K562 (cell line): Measurements from ENCODE around the gene CEND1. TPM values are rescaled to one million over a fixed set of nuclear protein-coding genes. Genes with fewer than 3 reads are reported as not detected.

Experiments used
- EP400 ChIP-seq: fragments of 450-650 bp; IDR thresholded peaks from 2 replicates; pipeline ENCODE4 v1.6.1; 2017; ENCODE audit warnings: antibody characterized with exemption, mild to moderate bottlenecking, moderate library complexity
- HCFC1 ChIP-seq: IDR thresholded peaks from 2 replicates; pipeline ENCODE4 v1.6.1; 2012; ENCODE audit warnings: low read depth, low read length, improper control_type of control experiment
- HDAC3 ChIP-seq: fragments of 450-650 bp; IDR thresholded peaks from 2 replicates; pipeline ENCODE4 v1.6.1; 2018; ENCODE audit warnings: borderline replicate concordance, mild to moderate bottlenecking, moderate library complexity; ENCODE audit not compliant: partially characterized antibody
- KDM5B ChIP-seq: fragments of 200-600 bp; sonication (generic); IDR thresholded peaks from 2 replicates; pipeline ENCODE4 v1.6.1; 2012; ENCODE audit warnings: low read depth, mild to moderate bottlenecking, moderate library complexity, low read length, control low read depth, inconsistent platforms; ENCODE audit not compliant: insufficient replicate concordance
- MTA1 ChIP-seq: fragments of 450-650 bp; IDR thresholded peaks from 2 replicates; pipeline ENCODE4 v1.6.1; 2017; ENCODE audit warnings: borderline replicate concordance
- MYNN ChIP-seq, 2 experiments: sonication (generic); formaldehyde crosslinking in 1 of 2; IDR thresholded peaks; 2 replicates each; pipeline versions ENCODE4 v1.5.0 to v1.6.1; 2016 to 2020; ENCODE audit warnings: antibody characterized with exemption in 1 of 2, missing genetic modification reagents in 1 of 2
- PHF8 ChIP-seq: fragments of 200-600 bp; sonication (generic); IDR thresholded peaks from 2 replicates; pipeline ENCODE4 v1.6.1; 2012; ENCODE audit warnings: mixed run types, mild to moderate bottlenecking, inconsistent platforms, low read length, moderate library complexity, borderline replicate concordance
- PPARD ChIP-seq: fragments of 250-450 bp; sonication (Bioruptor Pico); IDR thresholded peaks from 2 replicates; pipeline ENCODE4 v1.8.0; 2022; ENCODE audit warnings: inconsistent platforms, mild to moderate bottlenecking, moderate library complexity
- PYGO2 ChIP-seq: fragments of 450-650 bp; IDR thresholded peaks from 2 replicates; pipeline ENCODE4 v1.6.1; 2016; ENCODE audit warnings: mild to moderate bottlenecking, missing genetic modification characterization, moderate library complexity, missing compliant biosample characterization
- SAFB2 ChIP-seq: fragments of 200-400 bp; formaldehyde crosslinking; IDR thresholded peaks from 2 replicates; pipeline ENCODE4 v1.6.1; 2018; ENCODE audit warnings: borderline replicate concordance, low read length, low read depth, moderate library complexity; ENCODE audit not compliant: severe bottlenecking
- STAT5A ChIP-seq: IDR thresholded peaks from 2 replicates; pipeline ENCODE4 v1.6.1; 2012; ENCODE audit warnings: low read length, inconsistent platforms, borderline replicate concordance
- STAT5B ChIP-seq: fragments of 250-450 bp; sonication (Bioruptor Pico); IDR thresholded peaks from 2 replicates; pipeline ENCODE4 v1.8.0; 2021; ENCODE audit warnings: mild to moderate bottlenecking, inconsistent platforms
- SUPT5H ChIP-seq: fragments of 450-650 bp; IDR thresholded peaks from 2 replicates; pipeline ENCODE4 v1.6.1; 2016
- ZNF212 ChIP-seq: fragments of 450-650 bp; formaldehyde crosslinking; IDR thresholded peaks from 2 replicates; pipeline ENCODE4 v1.4.0; 2020; ENCODE audit warnings: mild to moderate bottlenecking
- ZNF253 ChIP-seq: fragments of 250-450 bp; sonication (Bioruptor Pico); conservative IDR thresholded peaks from 2 replicates; pipeline ENCODE4 v1.6.1; 2021; ENCODE audit warnings: mild to moderate bottlenecking
- polyA plus RNA-seq, 8 experiments: library from polyadenylated mRNA; depleted of rRNA in 4 of 8; stranded (reverse) in 5 of 8; unstranded in 3 of 8; fragments of >200 nt; fragmentation: Nextera tagmentation in 2 of 8; fragmentation: Illumina TruSeq in 1 of 8; extraction: Ambion mirVana in 2 of 8; extraction: Trizol in 1 of 8; gene quantifications; 2 replicates each; pipeline versions ENCODE4 v1.2.1 to v1.2.3, GENCODE V29; 2011 to 2014; ENCODE audit warnings: inconsistent platforms in 1 of 8, missing spikeins in 1 of 8
- total RNA-seq, 7 experiments: library from RNA; depleted of rRNA in 6 of 7; stranded (reverse); fragments of >200 nt in 6 of 7; fragmentation: Illumina TruSeq in 2 of 7; extraction: Trizol in 2 of 7; gene quantifications; 2 replicates each; pipeline versions ENCODE4 v1.2.1 to v1.2.3, GENCODE V29; 2011 to 2021; ENCODE audit warnings: low replicate concordance in 1 of 7
- TF ChIP-seq, protein P1 (sequence below): fragments of 450-650 bp; conservative IDR thresholded peaks from 2 replicates; pipeline ENCODE4 v1.6.1; 2016; ENCODE audit warnings: missing genetic modification characterization, low read depth, mild to moderate bottlenecking, missing compliant biosample characterization, moderate library complexity
- TF ChIP-seq, protein P2 (sequence below): fragments of 250-450 bp; sonication (Bioruptor Pico); IDR thresholded peaks from 2 replicates; pipeline ENCODE4 v1.8.0; 2022; ENCODE audit warnings: inconsistent platforms, mild to moderate bottlenecking, moderate library complexity, borderline replicate concordance
- TF ChIP-seq, protein P3 (sequence below), 3 experiments: fragments of 200-800 bp in 1 of 3; sonication (Bioruptor generic) in 1 of 3; sonication (generic) in 1 of 3; formaldehyde crosslinking in 1 of 3; IDR thresholded peaks; 2 replicates each; pipeline versions ENCODE4 v1.6.1 to v1.8.0; 2016 to 2022; ENCODE audit warnings: mild to moderate bottlenecking in 2 of 3, missing compliant biosample characterization in 2 of 3, missing genetic modification characterization in 2 of 3, missing genetic modification reagents in 1 of 3
- TF ChIP-seq, protein P4 (sequence below): fragments of 250-450 bp; sonication (Bioruptor Pico); IDR thresholded peaks from 2 replicates; pipeline ENCODE4 v1.5.1; 2021; ENCODE audit warnings: mild to moderate bottlenecking
- TF ChIP-seq, protein P5 (sequence below): fragments of 450-650 bp; formaldehyde crosslinking; IDR thresholded peaks from 2 replicates; pipeline ENCODE4 v1.4.0; 2020; ENCODE audit warnings: mild to moderate bottlenecking, mixed read lengths

CEND1 gene
- total and polyA plus RNA-seq, 9 of the 15 experiments (the other 6 are each of a cell fraction or from before 2014, with no cell fraction given): 0.13 to 0.18 (median 0.16) TPM; not detected in 6

DNA sequence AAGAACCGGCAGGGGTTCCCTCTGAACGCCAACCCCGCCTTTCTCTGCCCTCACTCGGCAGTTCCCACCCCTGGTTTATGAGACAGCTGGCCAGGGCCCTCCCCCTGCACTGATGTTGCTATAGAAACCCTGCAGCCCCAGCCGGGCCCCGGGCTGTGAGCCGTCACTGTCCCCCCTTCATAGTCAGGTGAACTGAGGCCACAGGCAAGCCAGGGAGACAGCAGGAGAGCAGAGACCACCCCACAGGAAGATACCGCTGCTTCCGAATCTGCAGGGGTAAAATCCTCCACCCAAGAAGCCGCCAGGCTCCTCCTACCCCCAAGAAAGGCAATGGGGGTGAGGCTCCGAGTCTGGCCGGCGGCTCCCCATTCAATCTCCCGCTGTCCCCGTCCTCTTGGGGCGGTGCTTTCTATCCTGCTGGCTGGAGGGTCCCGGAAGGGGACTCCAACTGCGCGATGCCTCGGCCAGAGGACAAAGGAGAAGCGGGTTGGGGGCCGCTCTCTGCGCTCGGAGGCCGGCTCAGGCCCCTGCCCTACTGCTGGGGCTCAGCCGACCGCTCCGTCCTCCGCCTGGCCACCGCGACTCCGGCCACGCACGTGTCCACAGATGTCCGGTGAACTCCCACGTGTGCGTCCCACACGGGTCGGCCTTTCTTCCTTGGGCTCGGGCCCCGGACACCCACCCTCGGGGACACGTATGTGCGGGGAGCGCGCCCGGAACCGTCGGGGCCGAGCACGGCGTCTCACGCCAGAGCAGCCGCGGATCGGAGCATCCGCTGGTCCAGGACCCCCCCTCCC, 7.6 kb upstream of the CEND1 start (continued):
- TF ChIP-seq KDM5B (peak; percentile 56), MTA1 (no peak), PYGO2 (tag) (no peak), MYNN (IDR thresholded peaks at IDR 0.05) (no peak), MYNN (CRISPR knock-in tag; IDR thresholded peaks at IDR 0.05) (no peak), PHF8 (peak; percentile 63; the same call in 1 of the 2 replicates), ZNF212 (no peak), SAFB2 (no peak), HCFC1 (no peak), SUPT5H (peak; percentile 35), PPARD (no peak), ZNF253 (CRISPR knock-in tag) (no peak), EP400 (peak; percentile 89; the same call in 1 of the 2 replicates), STAT5A (no peak), HDAC3 (no peak), STAT5B (CRISPR knock-in tag) (no peak)
- TF ChIP-seq, protein P1, sequence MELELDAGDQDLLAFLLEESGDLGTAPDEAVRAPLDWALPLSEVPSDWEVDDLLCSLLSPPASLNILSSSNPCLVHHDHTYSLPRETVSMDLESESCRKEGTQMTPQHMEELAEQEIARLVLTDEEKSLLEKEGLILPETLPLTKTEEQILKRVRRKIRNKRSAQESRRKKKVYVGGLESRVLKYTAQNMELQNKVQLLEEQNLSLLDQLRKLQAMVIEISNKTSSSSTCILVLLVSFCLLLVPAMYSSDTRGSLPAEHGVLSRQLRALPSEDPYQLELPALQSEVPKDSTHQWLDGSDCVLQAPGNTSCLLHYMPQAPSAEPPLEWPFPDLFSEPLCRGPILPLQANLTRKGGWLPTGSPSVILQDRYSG (tag): no peak
- TF ChIP-seq, protein P2, sequence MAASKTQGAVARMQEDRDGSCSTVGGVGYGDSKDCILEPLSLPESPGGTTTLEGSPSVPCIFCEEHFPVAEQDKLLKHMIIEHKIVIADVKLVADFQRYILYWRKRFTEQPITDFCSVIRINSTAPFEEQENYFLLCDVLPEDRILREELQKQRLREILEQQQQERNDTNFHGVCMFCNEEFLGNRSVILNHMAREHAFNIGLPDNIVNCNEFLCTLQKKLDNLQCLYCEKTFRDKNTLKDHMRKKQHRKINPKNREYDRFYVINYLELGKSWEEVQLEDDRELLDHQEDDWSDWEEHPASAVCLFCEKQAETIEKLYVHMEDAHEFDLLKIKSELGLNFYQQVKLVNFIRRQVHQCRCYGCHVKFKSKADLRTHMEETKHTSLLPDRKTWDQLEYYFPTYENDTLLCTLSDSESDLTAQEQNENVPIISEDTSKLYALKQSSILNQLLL (CRISPR knock-in tag): no peak
- TF ChIP-seq, protein P3, sequence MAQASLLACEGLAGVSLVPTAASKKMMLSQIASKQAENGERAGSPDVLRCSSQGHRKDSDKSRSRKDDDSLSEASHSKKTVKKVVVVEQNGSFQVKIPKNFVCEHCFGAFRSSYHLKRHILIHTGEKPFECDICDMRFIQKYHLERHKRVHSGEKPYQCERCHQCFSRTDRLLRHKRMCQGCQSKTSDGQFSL (CRISPR knock-in tag; IDR thresholded peaks at IDR 0.05): peak; percentile 78
- TF ChIP-seq, protein P3 (tag; IDR thresholded peaks at IDR 0.05): 0 out of 4 replicates have a peak, but pooled peaks of 1 of the 2 experiments have one; percentile 41
- TF ChIP-seq, protein P4, sequence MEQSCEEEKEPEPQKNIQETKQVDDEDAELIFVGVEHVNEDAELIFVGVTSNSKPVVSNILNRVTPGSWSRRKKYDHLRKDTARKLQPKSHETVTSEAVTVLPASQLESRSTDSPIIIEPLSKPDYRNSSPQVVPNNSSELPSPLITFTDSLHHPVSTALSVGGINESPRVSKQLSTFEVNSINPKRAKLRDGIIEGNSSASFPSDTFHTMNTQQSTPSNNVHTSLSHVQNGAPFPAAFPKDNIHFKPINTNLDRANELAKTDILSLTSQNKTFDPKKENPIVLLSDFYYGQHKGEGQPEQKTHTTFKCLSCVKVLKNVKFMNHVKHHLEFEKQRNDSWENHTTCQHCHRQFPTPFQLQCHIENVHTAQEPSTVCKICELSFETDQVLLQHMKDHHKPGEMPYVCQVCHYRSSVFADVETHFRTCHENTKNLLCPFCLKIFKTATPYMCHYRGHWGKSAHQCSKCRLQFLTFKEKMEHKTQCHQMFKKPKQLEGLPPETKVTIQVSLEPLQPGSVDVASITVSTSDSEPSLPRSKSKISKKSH (CRISPR knock-in tag): no peak
- TF ChIP-seq, protein P5, sequence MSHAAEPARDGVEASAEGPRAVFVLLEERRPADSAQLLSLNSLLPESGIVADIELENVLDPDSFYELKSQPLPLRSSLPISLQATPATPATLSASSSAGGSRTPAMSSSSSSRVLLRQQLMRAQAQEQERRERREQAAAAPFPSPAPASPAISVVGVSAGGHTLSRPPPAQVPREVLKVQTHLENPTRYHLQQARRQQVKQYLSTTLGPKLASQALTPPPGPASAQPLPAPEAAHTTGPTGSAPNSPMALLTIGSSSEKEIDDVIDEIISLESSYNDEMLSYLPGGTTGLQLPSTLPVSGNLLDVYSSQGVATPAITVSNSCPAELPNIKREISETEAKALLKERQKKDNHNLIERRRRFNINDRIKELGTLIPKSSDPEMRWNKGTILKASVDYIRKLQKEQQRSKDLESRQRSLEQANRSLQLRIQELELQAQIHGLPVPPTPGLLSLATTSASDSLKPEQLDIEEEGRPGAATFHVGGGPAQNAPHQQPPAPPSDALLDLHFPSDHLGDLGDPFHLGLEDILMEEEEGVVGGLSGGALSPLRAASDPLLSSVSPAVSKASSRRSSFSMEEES: no peak
